GM12873 (cell line): ENCODE results near the gene COG4.

Source experiments
- CTCF ChIP-seq: IDR thresholded peaks from 2 replicates; pipeline ENCODE4 v1.5.1; 2012; ENCODE audit warnings: low read depth, mild to moderate bottlenecking, moderate library complexity, low read length, control low read depth; ENCODE audit not compliant: insufficient read depth; ENCODE audit errors: missing control alignments

COG4 gene

GRCh38 chr16:70432356-70432722, 91.0 kb downstream of the COG4 start:
- TF ChIP-seq CTCF: no peak

GRCh38 chr16:70430667-70431536, 92.5 kb downstream of the COG4 start:
- no peak for TF ChIP-seq CTCF
